H1 (cell line): Measurements from ENCODE around the gene SNX25.

ENCODE experiments used
- EGR1 ChIP-seq: IDR thresholded peaks from 2 replicates; pipeline ENCODE4 v1.6.1; 2011; ENCODE audit warnings: low read depth, low read length, borderline replicate concordance
- EP300 ChIP-seq, 2 experiments: IDR thresholded peaks; 1 replicate in 1 of 2; 2 replicates in 1 of 2; pipeline ENCODE4 v1.6.1; 2011 to 2012; ENCODE audit warnings: low read depth in 2 of 2, low read length in 2 of 2, mild to moderate bottlenecking in 2 of 2, borderline replicate concordance in 1 of 2, inconsistent platforms in 1 of 2, moderate library complexity in 1 of 2
- EZH2 ChIP-seq: fragments of 200-600 bp; sonication (generic); IDR thresholded peaks from 2 replicates; pipeline ENCODE4 v1.7.1; 2012; ENCODE audit warnings: low read depth, mild to moderate bottlenecking, moderate library complexity, low read length, inconsistent platforms; ENCODE audit not compliant: severe bottlenecking
- KDM1A ChIP-seq: fragments of 200-600, 300-600 bp; sonication (generic); IDR thresholded peaks from 2 replicates; pipeline ENCODE4 v1.7.1; 2016; ENCODE audit warnings: mild to moderate bottlenecking, low read length, borderline replicate concordance
- POLR2A ChIP-seq, 2 experiments: IDR thresholded peaks; 1 replicate in 1 of 2; 2 replicates in 1 of 2; pipeline ENCODE4 v1.6.1; 2011; ENCODE audit warnings: low read depth in 2 of 2, low read length in 2 of 2, mild to moderate bottlenecking in 2 of 2; ENCODE audit errors: control extremely low read depth in 1 of 2
- POLR2AphosphoS5 ChIP-seq: IDR thresholded peaks from 2 replicates; pipeline ENCODE4 v1.6.1; 2011; ENCODE audit warnings: low read depth, low read length
- RNF2 ChIP-seq: fragments of 200-900, 300-1000 bp; sonication (generic); IDR thresholded peaks from 2 replicates; pipeline ENCODE4 v1.7.1; 2016; ENCODE audit warnings: borderline replicate concordance, low read depth, mild to moderate bottlenecking, antibody characterized with exemption, low read length; ENCODE audit not compliant: poor library complexity, severe bottlenecking; ENCODE audit errors: missing control alignments
- SIN3A ChIP-seq, 2 experiments: IDR thresholded peaks in 1 of 2; conservative IDR thresholded peaks in 1 of 2; 2 replicates each; pipeline ENCODE4 v1.6.1; 2011 to 2012; ENCODE audit warnings: low read length in 2 of 2, improper control_type of control experiment in 1 of 2, low read depth in 1 of 2, mild to moderate bottlenecking in 1 of 2
- SP1 ChIP-seq: IDR thresholded peaks from 2 replicates; pipeline ENCODE4 v1.6.1; 2011; ENCODE audit warnings: low read depth, low read length
- TAF1 ChIP-seq: IDR thresholded peaks from 2 replicates; pipeline ENCODE4 v1.6.1; 2011; ENCODE audit warnings: mild to moderate bottlenecking, low read depth, low read length
- TBP ChIP-seq: IDR thresholded peaks from 2 replicates; pipeline ENCODE4 v1.6.1; 2011; ENCODE audit warnings: low read depth, low read length, improper control_type of control experiment
- TF ChIP-seq, protein P1 (sequence below), 3 experiments: IDR thresholded peaks; 1 replicate in 2 of 3; 2 replicates in 1 of 3; pipeline versions ENCODE4 v1.5.1 to v1.6.1; 2011; ENCODE audit warnings: low read length in 3 of 3, mild to moderate bottlenecking in 3 of 3, inconsistent platforms in 2 of 3, low read depth in 1 of 3, moderate library complexity in 1 of 3; ENCODE audit not compliant: insufficient read depth in 1 of 3; ENCODE audit errors: control extremely low read depth in 1 of 3
- TF ChIP-seq, protein P2 (sequence below): IDR thresholded peaks from 2 replicates; pipeline ENCODE4 v1.6.1; 2011; ENCODE audit warnings: low read length, improper control_type of control experiment
- TF ChIP-seq, protein P3 (sequence below): IDR thresholded peaks from 2 replicates; pipeline ENCODE4 v1.6.1; 2012; ENCODE audit warnings: inconsistent platforms

DNA sequence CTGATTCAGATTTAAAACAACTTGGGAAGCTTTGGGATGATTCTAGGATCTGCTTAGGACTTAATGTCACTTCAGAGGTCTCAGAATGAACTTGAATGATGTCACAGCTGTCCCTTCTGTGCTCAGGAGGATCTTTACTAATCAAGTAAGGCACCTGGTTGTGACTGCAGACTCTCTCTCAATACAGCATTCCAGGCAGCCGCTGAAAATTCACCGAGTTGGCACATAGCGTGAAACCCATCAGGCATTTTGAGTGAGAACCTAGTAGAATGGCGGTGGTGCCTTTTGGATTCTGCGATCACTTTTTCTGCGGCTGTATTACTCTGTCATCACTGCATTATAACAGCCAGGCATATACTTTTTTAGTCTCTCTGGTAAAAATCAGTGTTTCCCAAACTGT, 16.5 kb downstream of the SNX25 start:
- TF ChIP-seq RNF2 (no peak), SIN3A (conservative IDR thresholded peaks at IDR 0.05 in 1 of 2, IDR thresholded peaks at IDR 0.05 in 1 of 2; ENCODE audit: low read depth in 1 of 2, low read length in 2 of 2) (no peak), EZH2 (no peak), SP1 (no peak), EGR1 (no peak), POLR2AphosphoS5 (no peak), TAF1 (no peak), POLR2A (IDR thresholded peaks at IDR 0.05; ENCODE audit: control extremely low read depth in 1 of 2, low read depth in 2 of 2, low read length in 2 of 2) (no peak), KDM1A (no peak), EP300 (IDR thresholded peaks at IDR 0.05; ENCODE audit: borderline replicate concordance in 1 of 2, low read depth in 2 of 2, low read length in 2 of 2) (no peak), TBP (no peak)
- TF ChIP-seq, protein P1, sequence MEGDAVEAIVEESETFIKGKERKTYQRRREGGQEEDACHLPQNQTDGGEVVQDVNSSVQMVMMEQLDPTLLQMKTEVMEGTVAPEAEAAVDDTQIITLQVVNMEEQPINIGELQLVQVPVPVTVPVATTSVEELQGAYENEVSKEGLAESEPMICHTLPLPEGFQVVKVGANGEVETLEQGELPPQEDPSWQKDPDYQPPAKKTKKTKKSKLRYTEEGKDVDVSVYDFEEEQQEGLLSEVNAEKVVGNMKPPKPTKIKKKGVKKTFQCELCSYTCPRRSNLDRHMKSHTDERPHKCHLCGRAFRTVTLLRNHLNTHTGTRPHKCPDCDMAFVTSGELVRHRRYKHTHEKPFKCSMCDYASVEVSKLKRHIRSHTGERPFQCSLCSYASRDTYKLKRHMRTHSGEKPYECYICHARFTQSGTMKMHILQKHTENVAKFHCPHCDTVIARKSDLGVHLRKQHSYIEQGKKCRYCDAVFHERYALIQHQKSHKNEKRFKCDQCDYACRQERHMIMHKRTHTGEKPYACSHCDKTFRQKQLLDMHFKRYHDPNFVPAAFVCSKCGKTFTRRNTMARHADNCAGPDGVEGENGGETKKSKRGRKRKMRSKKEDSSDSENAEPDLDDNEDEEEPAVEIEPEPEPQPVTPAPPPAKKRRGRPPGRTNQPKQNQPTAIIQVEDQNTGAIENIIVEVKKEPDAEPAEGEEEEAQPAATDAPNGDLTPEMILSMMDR (IDR thresholded peaks at IDR 0.05; ENCODE audit: control extremely low read depth in 1 of 3, insufficient read depth in 1 of 3, low read depth in 1 of 3, low read length in 3 of 3), result no peak
- TF ChIP-seq, protein P2, sequence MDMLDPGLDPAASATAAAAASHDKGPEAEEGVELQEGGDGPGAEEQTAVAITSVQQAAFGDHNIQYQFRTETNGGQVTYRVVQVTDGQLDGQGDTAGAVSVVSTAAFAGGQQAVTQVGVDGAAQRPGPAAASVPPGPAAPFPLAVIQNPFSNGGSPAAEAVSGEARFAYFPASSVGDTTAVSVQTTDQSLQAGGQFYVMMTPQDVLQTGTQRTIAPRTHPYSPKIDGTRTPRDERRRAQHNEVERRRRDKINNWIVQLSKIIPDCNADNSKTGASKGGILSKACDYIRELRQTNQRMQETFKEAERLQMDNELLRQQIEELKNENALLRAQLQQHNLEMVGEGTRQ, result no peak
- TF ChIP-seq, protein P3, sequence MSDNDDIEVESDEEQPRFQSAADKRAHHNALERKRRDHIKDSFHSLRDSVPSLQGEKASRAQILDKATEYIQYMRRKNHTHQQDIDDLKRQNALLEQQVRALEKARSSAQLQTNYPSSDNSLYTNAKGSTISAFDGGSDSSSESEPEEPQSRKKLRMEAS, result no peak
